NT2/D1 (cell line): Measurements from ENCODE around the gene MICAL2.

Experiments
- DNase-seq: peaks from one replicate; pipeline ENCODE4 v3.0.0-alpha.2; 2011; ENCODE audit warnings: low read depth, low spot score
- H3K27me3 ChIP-seq: 2 replicates; pipeline ENCODE4 v1.6.0; 2011; ENCODE audit warnings: mild to moderate bottlenecking; ENCODE audit not compliant: insufficient read length, insufficient read depth
- H3K36me3 ChIP-seq: 2 replicates; pipeline ENCODE4 v1.6.1; 2011; ENCODE audit warnings: mild to moderate bottlenecking, low read length, mixed read lengths; ENCODE audit not compliant: insufficient read depth, insufficient read length
- H3K4me1 ChIP-seq: 2 replicates; pipeline ENCODE4 v1.5.1; 2011; ENCODE audit not compliant: insufficient read depth, insufficient read length
- H3K4me3 ChIP-seq: 2 replicates; pipeline ENCODE4 v1.5.1; 2011; ENCODE audit warnings: low read depth; ENCODE audit not compliant: insufficient read length
- H3K9ac ChIP-seq: 2 replicates; pipeline ENCODE4 v1.6.0; 2011; ENCODE audit warnings: low read depth; ENCODE audit not compliant: insufficient read length
- H3K9me3 ChIP-seq: 2 replicates; pipeline ENCODE4 v1.5.1; 2011; ENCODE audit warnings: mild to moderate bottlenecking, low read length; ENCODE audit not compliant: insufficient read depth
- SUZ12 ChIP-seq: IDR thresholded peaks from 2 replicates; pipeline ENCODE4 v1.6.1; 2011; ENCODE audit not compliant: insufficient read length, insufficient read depth; ENCODE audit errors: extremely low read depth
- YY1 ChIP-seq: IDR thresholded peaks from 2 replicates; pipeline ENCODE4 v1.6.1; 2011; ENCODE audit not compliant: insufficient read length, insufficient read depth
- ZNF274 ChIP-seq: IDR thresholded peaks from 2 replicates; pipeline ENCODE4 v1.6.1; 2011; ENCODE audit warnings: mild to moderate bottlenecking, low read depth, low read length

The MICAL2 gene

GRCh38 chr11:12083380-12083779, 27.0 kb upstream of the MICAL2 start:
- no peak for TF ChIP-seq ZNF274
- no peak for TF ChIP-seq SUZ12
- no peak for TF ChIP-seq YY1
- H3K27me3 ChIP-seq = no peaks in the 10 kb centered on the region
- H3K9ac ChIP-seq = no peak overlapping the region
- H3K4me3 ChIP-seq = no peak overlapping the region
- DNase-seq = no peak
- peaks cover 5% of the 10 kb centered on the region for H3K4me1 ChIP-seq
- no peaks in the 10 kb centered on the region for H3K36me3 ChIP-seq
- H3K9me3 ChIP-seq = peaks cover 6% of the 10 kb centered on the region; the same call in 1 of the 2 replicates

- peaks cover 6% of the 10 kb centered on the region; the same call in 1 of the 2 replicates for H3K9me3 ChIP-seq
- no peak overlapping the region for H3K4me3 ChIP-seq
- no peaks in the 10 kb centered on the region for H3K27me3 ChIP-seq
- TF ChIP-seq ZNF274 (no peak), SUZ12 (no peak), YY1 (no peak)
- no peak overlapping the region for H3K9ac ChIP-seq
- DNase-seq = no peak
- H3K4me1 ChIP-seq = peaks cover 5% of the 10 kb centered on the region
- H3K36me3 ChIP-seq = no peaks in the 10 kb centered on the region
Measured at GRCh38 chr11:12084256-12084655, 26.1 kb upstream of the MICAL2 start.

GRCh38 chr11:12085371-12086251, 24.8 kb upstream of the MICAL2 start:
- H3K4me1 ChIP-seq = peaks cover 5% of the 10 kb centered on the region
- TF ChIP-seq SUZ12 (no peak), YY1 (no peak), ZNF274 (no peak)
- no peak overlapping the region for H3K9ac ChIP-seq
- no peak overlapping the region for H3K4me3 ChIP-seq
- H3K9me3 ChIP-seq = peaks cover 6% of the 10 kb centered on the region; the same call in 1 of the 2 replicates
- no peak for DNase-seq
- H3K27me3 ChIP-seq = no peaks in the 10 kb centered on the region
- no peaks in the 10 kb centered on the region for H3K36me3 ChIP-seq

GRCh38 chr11:12086271-12087074, 23.9 kb upstream of the MICAL2 start:
- Histone ChIP-seq H3K36me3 (no peaks in the 10 kb centered on the region), H3K4me1 (peaks cover 5% of the 10 kb centered on the region), H3K27me3 (no peaks in the 10 kb centered on the region), H3K9ac (no peak overlapping the region), H3K9me3 (peaks cover 6% of the 10 kb centered on the region; the same call in 1 of the 2 replicates), H3K4me3 (no peak overlapping the region)
- TF ChIP-seq ZNF274 (no peak), YY1 (no peak), SUZ12 (no peak)
- DNase-seq = no peak

- TF ChIP-seq YY1 (no peak), ZNF274 (no peak), SUZ12 (no peak)
- Histone ChIP-seq H3K4me3 (no peak overlapping the region), H3K4me1 (peaks cover 6% of the 10 kb centered on the region), H3K36me3 (no peaks in the 10 kb centered on the region), H3K9me3 (peaks cover 6% of the 10 kb centered on the region; the same call in 1 of the 2 replicates), H3K27me3 (no peaks in the 10 kb centered on the region), H3K9ac (no peak overlapping the region)
- no peak for DNase-seq
Measured at GRCh38 chr11:12087075-12088004, 23.1 kb upstream of the MICAL2 start.

- Histone ChIP-seq H3K27me3 (no peaks in the 10 kb centered on the region), H3K9ac (no peak overlapping the region), H3K4me3 (no peak overlapping the region), H3K9me3 (peaks cover 6% of the 10 kb centered on the region; the same call in 1 of the 2 replicates), H3K36me3 (no peaks in the 10 kb centered on the region), H3K4me1 (peaks cover 9% of the 10 kb centered on the region)
- DNase-seq = no peak
- TF ChIP-seq ZNF274 = no peak
Measured at GRCh38 chr11:12088047-12088481, 22.3 kb upstream of the MICAL2 start.
